H9 (cell line): ENCODE measurements around the gene CHCHD1. TPM values are rescaled to one million over a fixed set of nuclear protein-coding genes. Genes with fewer than 3 reads are reported as not detected.

ENCODE experiments used
- DNase-seq: peaks from one replicate; pipeline ENCODE4 v3.0.0-alpha.2; 2017
- H2AFZ ChIP-seq: one replicate; pipeline ENCODE4 v1.6.1; 2013; ENCODE audit warnings: mild to moderate bottlenecking, low read length, control low read depth, moderate library complexity
- H2AK5ac ChIP-seq: 2 replicates; pipeline ENCODE4 v1.6.1; 2013; ENCODE audit warnings: low read length, control low read depth, mixed read lengths; ENCODE audit not compliant: insufficient read length
- H2BK120ac ChIP-seq: one replicate; pipeline ENCODE4 v1.6.1; 2013; ENCODE audit warnings: low read depth, mild to moderate bottlenecking, low read length, control low read depth, inconsistent platforms; ENCODE audit not compliant: poor library complexity, severe bottlenecking
- H2BK12ac ChIP-seq: 2 replicates; pipeline ENCODE4 v1.6.1; 2013; ENCODE audit warnings: low read length, control low read depth, mixed read lengths, low read depth; ENCODE audit not compliant: insufficient read length
- H2BK15ac ChIP-seq: 2 replicates; pipeline ENCODE4 v1.6.1; 2013; ENCODE audit warnings: low read depth, low read length, control low read depth
- H2BK20ac ChIP-seq: one replicate; pipeline ENCODE4 v1.6.1; 2013; ENCODE audit warnings: low read depth, mild to moderate bottlenecking, low read length, control low read depth, inconsistent platforms; ENCODE audit not compliant: poor library complexity, severe bottlenecking
- H2BK5ac ChIP-seq: 2 replicates; pipeline ENCODE4 v1.6.1; 2013; ENCODE audit warnings: low read length, control low read depth, mixed read lengths; ENCODE audit not compliant: insufficient read length
- H3K14ac ChIP-seq: 2 replicates; pipeline ENCODE4 v1.6.1; 2013; ENCODE audit warnings: low read length, control low read depth; ENCODE audit not compliant: insufficient read depth
- H3K18ac ChIP-seq: 2 replicates; pipeline ENCODE4 v1.6.1; 2013; ENCODE audit warnings: low read depth, mild to moderate bottlenecking, mixed read lengths, low read length, control low read depth; ENCODE audit not compliant: insufficient read length
- H3K23ac ChIP-seq: 2 replicates; pipeline ENCODE4 v1.6.1; 2013; ENCODE audit warnings: low read length, control low read depth, mixed read lengths, low read depth; ENCODE audit not compliant: insufficient read length
- H3K23me2 ChIP-seq: 2 replicates; pipeline ENCODE4 v1.6.1; 2013; ENCODE audit warnings: low read depth, mild to moderate bottlenecking, mixed read lengths, low read length, control low read depth; ENCODE audit not compliant: insufficient read length, poor library complexity, severe bottlenecking
- H3K27ac ChIP-seq: 2 replicates; pipeline ENCODE4 v1.5.1; 2013; ENCODE audit warnings: low read length, control low read depth, mixed read lengths, low read depth; ENCODE audit not compliant: insufficient read length
- H3K27me3 ChIP-seq: 2 replicates; pipeline ENCODE4 v1.6.1; 2013; ENCODE audit warnings: low read length, control low read depth, inconsistent platforms; ENCODE audit not compliant: insufficient read depth
- H3K4ac ChIP-seq: 2 replicates; pipeline ENCODE4 v1.6.1; 2013; ENCODE audit warnings: low read depth, mild to moderate bottlenecking, control low read depth, inconsistent platforms, low read length, moderate library complexity
- H3K4me1 ChIP-seq: 2 replicates; pipeline ENCODE4 v1.6.1; 2013; ENCODE audit warnings: low read length, control low read depth, inconsistent platforms; ENCODE audit not compliant: insufficient read depth
- H3K4me2 ChIP-seq: 2 replicates; pipeline ENCODE4 v1.6.1; 2013; ENCODE audit warnings: low read length, control low read depth, mixed read lengths; ENCODE audit not compliant: insufficient read length, insufficient read depth
- H3K56ac ChIP-seq: 2 replicates; pipeline ENCODE4 v1.6.1; 2013; ENCODE audit warnings: low read depth, mild to moderate bottlenecking, mixed read lengths, low read length, control low read depth; ENCODE audit not compliant: insufficient read length
- H3K79me1 ChIP-seq: 2 replicates; pipeline ENCODE4 v1.6.1; 2013; ENCODE audit warnings: low read depth, mild to moderate bottlenecking, moderate library complexity, low read length, control low read depth, inconsistent platforms; ENCODE audit not compliant: insufficient read depth, poor library complexity, severe bottlenecking
- H3K79me2 ChIP-seq: 2 replicates; pipeline ENCODE4 v1.6.1; 2013; ENCODE audit warnings: low read length, control low read depth, inconsistent platforms; ENCODE audit not compliant: insufficient read depth
- H3K9ac ChIP-seq: 2 replicates; pipeline ENCODE4 v1.6.1; 2013; ENCODE audit warnings: low read length, control low read depth, mixed read lengths; ENCODE audit not compliant: insufficient read length; ENCODE audit errors: extremely low read depth
- H3K9me3 ChIP-seq: one replicate; pipeline ENCODE4 v1.6.1; 2013; ENCODE audit warnings: low read depth, low read length, inconsistent platforms; ENCODE audit not compliant: control insufficient read depth
- H3T11ph ChIP-seq: one replicate; pipeline ENCODE4 v1.6.1; 2013; ENCODE audit warnings: mild to moderate bottlenecking, low read length, control low read depth, inconsistent platforms
- H4K20me1 ChIP-seq: one replicate; pipeline ENCODE4 v1.6.1; 2013; ENCODE audit not compliant: control insufficient read depth, insufficient read length, insufficient read depth
- H4K5ac ChIP-seq: 2 replicates; pipeline ENCODE4 v1.6.1; 2013; ENCODE audit warnings: low read depth, mild to moderate bottlenecking, mixed read lengths, low read length, control low read depth; ENCODE audit not compliant: insufficient read length
- H4K8ac ChIP-seq: replicated peaks from 2 replicates; pipeline ENCODE4 v1.6.1; 2013; ENCODE audit warnings: low read length, control low read depth, mixed read lengths, low read depth; ENCODE audit not compliant: insufficient read length
- H4K91ac ChIP-seq: 2 replicates; pipeline ENCODE4 v1.6.1; 2013; ENCODE audit warnings: low read depth, mild to moderate bottlenecking, moderate library complexity, mixed read lengths, low read length, control low read depth; ENCODE audit not compliant: insufficient read length
- H3K27ac Mint-ChIP-seq, 3 experiments: 2 replicates in 2 of 3; 3 replicates in 1 of 3; pipeline ENCODE4 v1.8.0; 2020 to 2021; ENCODE audit warnings: mixed read lengths in 3 of 3, mild to moderate bottlenecking in 1 of 3, moderate library complexity in 1 of 3
- H3K27me3 Mint-ChIP-seq: 2 replicates; pipeline ENCODE4 v1.8.0; 2021; ENCODE audit warnings: low read depth, mild to moderate bottlenecking, moderate library complexity, mixed read lengths
- H3K36me3 Mint-ChIP-seq, 3 experiments: 2 replicates in 2 of 3; 3 replicates in 1 of 3; pipeline ENCODE4 v1.8.0; 2020 to 2021; ENCODE audit warnings: low read depth in 3 of 3, mixed read lengths in 3 of 3; ENCODE audit not compliant: insufficient read depth in 1 of 3
- H3K4me1 Mint-ChIP-seq, 2 experiments: 2 replicates each; pipeline ENCODE4 v1.8.0; 2020; ENCODE audit warnings: mixed read lengths in 2 of 2
- H3K4me3 Mint-ChIP-seq, 2 experiments: 2 replicates in 1 of 2; 3 replicates in 1 of 2; pipeline ENCODE4 v1.8.0; 2020 to 2021; ENCODE audit warnings: mild to moderate bottlenecking in 2 of 2, mixed read lengths in 2 of 2, moderate library complexity in 1 of 2
- H3K9me3 Mint-ChIP-seq, 2 experiments: 2 replicates in 1 of 2; 3 replicates in 1 of 2; pipeline ENCODE4 v1.8.0; 2020; ENCODE audit warnings: mild to moderate bottlenecking in 2 of 2, mixed read lengths in 2 of 2, moderate library complexity in 1 of 2
- WGBS: extraction: QIAGEN DNeasy Blood & Tissue Kit; methylation state at CpG from one replicate; pipeline ENCODE4 v1.1.7; 2013; ENCODE audit warnings: missing lambda C conversion rate, low lambda C conversion rate, mixed read lengths; ENCODE audit not compliant: insufficient read length; ENCODE audit errors: extremely low coverage; 5-methylcytosine and 5-hydroxymethylcytosine counted together
- total RNA-seq: library from RNA; stranded (reverse); gene quantifications from 2 replicates; pipeline ENCODE4 v1.2.1, GENCODE V29; 2021
- TF ChIP-seq, protein P1 (sequence below): fragments of 200-600 bp; sonication (generic); conservative IDR thresholded peaks from 3 replicates; pipeline ENCODE4 v1.8.0; 2021; ENCODE audit warnings: antibody characterized with exemption, mild to moderate bottlenecking

Gene CHCHD1
- total RNA-seq, 1 experiment from 2014 or later, result 45.9 TPM

DNA sequence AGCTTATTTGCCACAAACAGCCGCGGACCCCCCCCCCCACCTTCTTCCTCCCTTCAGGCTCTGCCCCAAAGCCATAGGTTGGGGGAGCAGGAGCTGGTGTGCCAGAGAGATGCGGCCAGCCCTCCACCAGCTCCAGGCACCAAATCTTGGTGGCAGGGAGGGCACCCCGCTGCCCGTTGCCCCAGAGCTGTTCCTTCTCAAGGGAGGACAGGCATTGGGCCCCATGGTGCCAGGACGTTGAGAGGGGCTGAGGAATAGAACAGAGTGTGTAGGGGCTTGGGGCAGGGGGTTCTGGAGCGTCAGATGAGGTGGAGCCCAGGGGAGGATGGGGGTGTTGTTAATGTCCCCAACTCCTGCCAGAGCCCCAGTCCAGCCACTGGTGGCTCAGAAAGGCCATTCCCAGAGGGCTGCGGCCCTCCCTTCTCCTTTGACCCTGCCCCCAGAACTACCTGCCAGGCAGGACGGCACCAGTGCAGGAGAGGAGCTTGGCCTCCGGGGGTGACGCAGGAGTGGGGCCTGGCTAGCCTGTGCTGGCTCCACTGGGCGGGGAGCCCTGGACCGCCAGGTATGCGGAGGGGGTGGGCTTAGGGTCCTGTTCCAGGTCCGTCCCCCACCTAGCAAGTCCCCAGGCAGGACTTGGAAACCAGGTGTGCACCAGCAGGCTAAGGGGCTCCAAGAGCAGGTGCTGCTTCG lies 47.7 kb upstream of the CHCHD1 start:
- Histone ChIP-seq H3K27ac (no peak overlapping the region), H2BK120ac (no peak overlapping the region), H3K9me3 (no peaks in the 10 kb centered on the region), H2BK20ac (no peak overlapping the region), H3K4ac (no peak overlapping the region; the same call in 1 of the 2 replicates), H2AK5ac (no peak overlapping the region), H4K8ac (no peak overlapping the region), H3K23ac (no peak overlapping the region), H3K27me3 (no peaks in the 10 kb centered on the region), H3T11ph (no peak overlapping the region), H2AFZ (no peak overlapping the region), H2BK15ac (no peak overlapping the region), H3K4me2 (no peak overlapping the region), H3K9ac (no peak overlapping the region), H4K20me1 (no peaks in the 10 kb centered on the region), H3K18ac (no peak overlapping the region), H3K56ac (no peak overlapping the region), H2BK12ac (no peak overlapping the region), H4K5ac (no peak overlapping the region), H3K23me2 (no peaks in the 10 kb centered on the region), H2BK5ac (no peak overlapping the region), H3K79me2 (no peaks in the 10 kb centered on the region; the same call in 1 of the 2 replicates), H3K4me1 (no peaks in the 10 kb centered on the region), H3K14ac (no peak overlapping the region), H4K91ac (no peak overlapping the region), H3K79me1 (peaks cover 5% of the 10 kb centered on the region)
- Mint-ChIP-seq H3K27me3 (no peaks in the 10 kb centered on the region), H3K27ac (no peak overlapping the region), H3K9me3 (no peaks in the 10 kb centered on the region), H3K36me3 (peaks cover 5 to 15% (median 6%) of the 10 kb centered on the region in 3 experiments; a peak in 6 of 7 replicates), H3K4me1 (peaks cover 2 to 3% of the 10 kb centered on the region in 2 experiments; a peak in 2 of 4 replicates), H3K4me3 (no peak overlapping the region)
- DNase-seq, result no peak
- no CpG with 5 or more reads among the region's 16 CpGs for WGBS
- TF ChIP-seq, protein P1, sequence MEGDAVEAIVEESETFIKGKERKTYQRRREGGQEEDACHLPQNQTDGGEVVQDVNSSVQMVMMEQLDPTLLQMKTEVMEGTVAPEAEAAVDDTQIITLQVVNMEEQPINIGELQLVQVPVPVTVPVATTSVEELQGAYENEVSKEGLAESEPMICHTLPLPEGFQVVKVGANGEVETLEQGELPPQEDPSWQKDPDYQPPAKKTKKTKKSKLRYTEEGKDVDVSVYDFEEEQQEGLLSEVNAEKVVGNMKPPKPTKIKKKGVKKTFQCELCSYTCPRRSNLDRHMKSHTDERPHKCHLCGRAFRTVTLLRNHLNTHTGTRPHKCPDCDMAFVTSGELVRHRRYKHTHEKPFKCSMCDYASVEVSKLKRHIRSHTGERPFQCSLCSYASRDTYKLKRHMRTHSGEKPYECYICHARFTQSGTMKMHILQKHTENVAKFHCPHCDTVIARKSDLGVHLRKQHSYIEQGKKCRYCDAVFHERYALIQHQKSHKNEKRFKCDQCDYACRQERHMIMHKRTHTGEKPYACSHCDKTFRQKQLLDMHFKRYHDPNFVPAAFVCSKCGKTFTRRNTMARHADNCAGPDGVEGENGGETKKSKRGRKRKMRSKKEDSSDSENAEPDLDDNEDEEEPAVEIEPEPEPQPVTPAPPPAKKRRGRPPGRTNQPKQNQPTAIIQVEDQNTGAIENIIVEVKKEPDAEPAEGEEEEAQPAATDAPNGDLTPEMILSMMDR, result no peak
